Measurements from ENCODE around the gene SIK2.

SIK2 gene

DNA sequence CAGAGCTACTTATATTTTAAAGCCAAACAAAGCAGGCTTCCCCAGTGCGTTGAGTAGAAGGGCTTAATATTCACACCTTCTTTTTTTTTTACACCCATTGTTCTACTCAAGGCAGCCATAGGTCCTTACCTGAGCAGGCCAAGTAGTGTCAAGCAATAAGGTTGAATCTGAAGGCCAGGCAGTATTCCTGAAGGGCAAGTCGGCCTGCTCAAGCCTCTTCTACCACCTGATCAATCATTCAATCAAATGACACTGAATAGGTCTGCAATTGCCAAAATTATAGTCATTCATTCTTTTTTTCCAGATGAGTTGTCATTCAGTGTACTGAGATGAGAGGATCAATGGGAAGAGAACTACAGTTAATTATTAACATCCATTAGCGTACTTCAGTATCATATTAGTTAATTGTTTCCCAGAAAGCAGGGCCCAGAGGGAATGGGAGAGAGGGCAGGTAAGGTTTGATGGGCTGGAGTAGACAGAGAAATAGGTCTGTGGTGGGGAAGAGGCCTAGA lies 175.9 kb downstream of the SIK2 start:
- no peak for DNase-seq (ENCODE audit: low read depth in 2 of 3, low spot score in 2 of 3)

DNA sequence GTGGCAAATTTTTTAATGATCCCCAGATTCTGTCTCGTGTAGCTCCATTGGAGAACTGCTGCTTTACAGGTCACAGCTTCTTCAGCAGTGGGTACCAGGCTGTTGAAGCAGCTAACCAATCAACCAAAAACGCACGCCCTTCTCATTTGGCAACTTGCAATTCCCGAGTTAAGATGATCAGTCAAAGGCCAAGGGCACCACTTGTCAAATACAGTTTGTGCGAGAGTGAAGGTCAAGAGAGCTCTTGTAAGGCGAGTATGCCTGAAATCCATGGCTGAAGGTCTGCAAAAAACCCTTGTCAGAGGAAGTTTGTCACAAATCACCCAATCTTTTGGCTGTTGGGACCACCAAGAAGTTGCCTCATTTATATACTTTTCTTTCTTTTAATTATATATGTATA lies 176.9 kb downstream of the SIK2 start:
- DNase-seq (ENCODE audit: low read depth in 2 of 3, low spot score in 2 of 3): no peak
